Testis (tissue), 2 donors: Measurements from ENCODE around the gene TEKT5.

Source experiments
- CTCF ChIP-seq, 3 experiments: fragments of 450-650 bp in 2 of 3; fragments of 200-600 bp in 1 of 3; sonication (generic) in 1 of 3; IDR thresholded peaks; one replicate each; pipeline ENCODE4 v1.5.1; 2016 to 2019; ENCODE audit warnings: antibody characterized with exemption in 3 of 3, mild to moderate bottlenecking in 2 of 3, moderate library complexity in 1 of 3
- POLR2A ChIP-seq: fragments of 450-650 bp; IDR thresholded peaks from one replicate; pipeline ENCODE4 v1.6.1; 2017; ENCODE audit warnings: antibody characterized with exemption, mild to moderate bottlenecking, moderate library complexity

GRCh38 chr16:10699756-10700155 lies 5.0 kb upstream of the TEKT5 start:
- TF ChIP-seq CTCF (IDR thresholded peaks at IDR 0.05): no peak
- no peak for TF ChIP-seq POLR2A
